Vagina (tissue), 2 donors: ENCODE results near the gene TOMM20. TPM values are rescaled to one million over a fixed set of nuclear protein-coding genes. Genes with fewer than 3 reads are reported as not detected.

Experiments
- DNase-seq, 2 donors: peaks; one replicate each; pipeline ENCODE4 v3.0.0-alpha.2; 2017; ENCODE audit errors: extremely low spot score in 2 of 2
- H3K27ac ChIP-seq: fragments of 200-600 bp; sonication (generic); one replicate; pipeline ENCODE4 v1.5.1; 2019
- H3K27me3 ChIP-seq: fragments of 200-600 bp; sonication (generic); one replicate; pipeline ENCODE4 v1.5.1; 2019
- H3K36me3 ChIP-seq, 2 donors: fragments of 200-600 bp; sonication (generic); one replicate each; pipeline ENCODE4 v1.5.1; 2017 to 2019
- H3K4me1 ChIP-seq: fragments of 200-600 bp; sonication (generic); one replicate; pipeline ENCODE4 v1.5.1; 2019
- H3K4me3 ChIP-seq, 2 donors: fragments of 200-600 bp; sonication (generic); 1 replicate in 1 of 2; 2 replicates in 1 of 2; pipeline ENCODE4 v1.5.1; 2016 to 2019
- H3K9me3 ChIP-seq: fragments of 200-600 bp; sonication (generic); one replicate; pipeline ENCODE4 v1.5.1; 2019
- POLR2A ChIP-seq, 2 donors: fragments of 450-650 bp; IDR thresholded peaks; one replicate each; pipeline ENCODE4 v1.6.1; 2017; ENCODE audit warnings: antibody characterized with exemption in 2 of 2, mild to moderate bottlenecking in 2 of 2, moderate library complexity in 2 of 2
- POLR2AphosphoS5 ChIP-seq, 2 donors: sonication (generic); formaldehyde crosslinking; IDR thresholded peaks; one replicate each; pipeline ENCODE4 v1.9.0; 2017; ENCODE audit warnings: antibody characterized with exemption in 2 of 2, mild to moderate bottlenecking in 2 of 2, low read depth in 1 of 2; ENCODE audit not compliant: insufficient read depth in 1 of 2
- intact Hi-C: fragments of 100-400 bp; cut with DNase I; formaldehyde crosslinking; loops from one replicate; pipeline ENCODE4 v1.15.1; 2023
- total RNA-seq: library from RNA; depleted of rRNA; stranded (reverse); fragments of >200 nt; gene quantifications from one replicate; pipeline ENCODE4 v1.2.3, GENCODE V29; 2016
- TF ChIP-seq, protein P1 (sequence below), 3 experiments: fragments of 450-650 bp in 2 of 3; fragments of 200-600 bp in 1 of 3; sonication (generic) in 1 of 3; IDR thresholded peaks; one replicate each; pipeline ENCODE4 v1.5.1; 2017 to 2019; ENCODE audit warnings: antibody characterized with exemption in 3 of 3, mild to moderate bottlenecking in 2 of 3, moderate library complexity in 2 of 3

The TOMM20 gene
- total RNA-seq, 1 donor from 2014 or later = 71.9 TPM

DNA sequence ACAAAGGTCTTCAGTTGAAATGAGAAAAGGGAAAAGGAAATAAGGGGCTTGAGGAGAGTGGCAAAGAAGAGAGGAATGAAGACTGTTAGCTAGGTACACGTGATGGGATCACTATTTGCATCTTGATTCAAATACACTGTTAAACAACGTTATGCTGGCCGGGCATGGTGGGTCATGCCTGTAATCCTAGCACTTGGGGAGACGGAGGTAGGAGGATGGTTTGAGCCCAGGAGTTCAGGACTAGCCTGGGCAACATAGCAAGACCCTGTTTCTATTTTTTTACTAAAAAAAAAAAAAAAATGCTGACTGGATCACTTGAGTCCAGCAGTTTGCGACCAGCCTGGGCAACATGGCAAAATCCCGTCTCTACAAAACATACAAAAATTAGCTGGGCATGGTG, 30.0 kb upstream of the TOMM20 start:
- no peaks in the 10 kb centered on the region for H3K27me3 ChIP-seq
- H3K36me3 ChIP-seq = peaks cover 0 to 17% of the 10 kb centered on the region in 2 donors
- no peak overlapping the region for H3K27ac ChIP-seq
- H3K4me1 ChIP-seq = peaks cover 48% of the 10 kb centered on the region
- no peak for DNase-seq
- no peaks in the 10 kb centered on the region for H3K9me3 ChIP-seq
- TF ChIP-seq POLR2AphosphoS5 (IDR thresholded peaks at IDR 0.05; ENCODE audit: insufficient read depth in 1 of 2, low read depth in 1 of 2) = no peak
- TF ChIP-seq POLR2A (IDR thresholded peaks at IDR 0.05) = no peak
- TF ChIP-seq, protein P1, sequence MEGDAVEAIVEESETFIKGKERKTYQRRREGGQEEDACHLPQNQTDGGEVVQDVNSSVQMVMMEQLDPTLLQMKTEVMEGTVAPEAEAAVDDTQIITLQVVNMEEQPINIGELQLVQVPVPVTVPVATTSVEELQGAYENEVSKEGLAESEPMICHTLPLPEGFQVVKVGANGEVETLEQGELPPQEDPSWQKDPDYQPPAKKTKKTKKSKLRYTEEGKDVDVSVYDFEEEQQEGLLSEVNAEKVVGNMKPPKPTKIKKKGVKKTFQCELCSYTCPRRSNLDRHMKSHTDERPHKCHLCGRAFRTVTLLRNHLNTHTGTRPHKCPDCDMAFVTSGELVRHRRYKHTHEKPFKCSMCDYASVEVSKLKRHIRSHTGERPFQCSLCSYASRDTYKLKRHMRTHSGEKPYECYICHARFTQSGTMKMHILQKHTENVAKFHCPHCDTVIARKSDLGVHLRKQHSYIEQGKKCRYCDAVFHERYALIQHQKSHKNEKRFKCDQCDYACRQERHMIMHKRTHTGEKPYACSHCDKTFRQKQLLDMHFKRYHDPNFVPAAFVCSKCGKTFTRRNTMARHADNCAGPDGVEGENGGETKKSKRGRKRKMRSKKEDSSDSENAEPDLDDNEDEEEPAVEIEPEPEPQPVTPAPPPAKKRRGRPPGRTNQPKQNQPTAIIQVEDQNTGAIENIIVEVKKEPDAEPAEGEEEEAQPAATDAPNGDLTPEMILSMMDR (IDR thresholded peaks at IDR 0.05) = no peak
- no peak overlapping the region for H3K4me3 ChIP-seq
- intact Hi-C loops = no loop called here

GRCh38 chr1:235157150-235157549, 28.5 kb upstream of the TOMM20 start:
- H3K27ac ChIP-seq = no peak overlapping the region
- H3K36me3 ChIP-seq = peaks cover 0 to 30% of the 10 kb centered on the region in 2 donors
- H3K27me3 ChIP-seq = no peaks in the 10 kb centered on the region
- H3K9me3 ChIP-seq = no peaks in the 10 kb centered on the region
- TF ChIP-seq, protein P1 (IDR thresholded peaks at IDR 0.05) = no peak
- TF ChIP-seq POLR2A (IDR thresholded peaks at IDR 0.05) (no peak), POLR2AphosphoS5 (IDR thresholded peaks at IDR 0.05; ENCODE audit: insufficient read depth in 1 of 2, low read depth in 1 of 2) (no peak)
- no peak for DNase-seq
- intact Hi-C loops = no loop called here
- no peak overlapping the region for H3K4me3 ChIP-seq
- H3K4me1 ChIP-seq = peaks cover 48% of the 10 kb centered on the region

DNA sequence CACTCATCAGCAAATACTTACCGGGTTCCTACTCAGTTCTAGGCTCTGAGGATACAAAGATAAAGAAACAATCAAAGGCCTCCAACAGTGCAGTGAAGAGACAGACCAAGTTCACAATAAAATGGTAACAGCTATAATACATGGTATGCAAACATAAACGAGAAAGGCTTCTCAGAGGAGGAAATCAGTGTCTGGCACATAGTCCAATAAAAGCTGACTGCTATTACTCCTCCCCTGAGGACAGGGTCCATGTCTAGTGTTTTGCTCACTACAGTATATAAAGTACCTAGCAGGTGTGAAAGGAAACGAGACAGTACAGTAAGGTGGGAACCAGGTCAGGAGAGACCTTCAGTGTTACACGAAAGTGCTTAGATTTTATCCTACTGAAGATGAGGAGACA, 28.1 kb upstream of the TOMM20 start:
- no peak for DNase-seq
- peaks cover 44% of the 10 kb centered on the region for H3K4me1 ChIP-seq
- no peaks in the 10 kb centered on the region for H3K27me3 ChIP-seq
- no peak overlapping the region for H3K4me3 ChIP-seq
- peaks cover 0 to 34% of the 10 kb centered on the region in 2 donors for H3K36me3 ChIP-seq
- no peaks in the 10 kb centered on the region for H3K9me3 ChIP-seq
- intact Hi-C loops = no loop called here
- TF ChIP-seq POLR2AphosphoS5 (IDR thresholded peaks at IDR 0.05; ENCODE audit: insufficient read depth in 1 of 2, low read depth in 1 of 2) (no peak), POLR2A (IDR thresholded peaks at IDR 0.05) (no peak)
- TF ChIP-seq, protein P1 (IDR thresholded peaks at IDR 0.05) = no peak
- H3K27ac ChIP-seq = no peak overlapping the region

GRCh38 chr1:235156265-235156664, 27.6 kb upstream of the TOMM20 start:
- Histone ChIP-seq H3K27ac (no peak overlapping the region), H3K27me3 (no peaks in the 10 kb centered on the region), H3K4me3 (no peak overlapping the region), H3K9me3 (no peaks in the 10 kb centered on the region), H3K4me1 (peaks cover 42% of the 10 kb centered on the region), H3K36me3 (peaks cover 0 to 39% of the 10 kb centered on the region in 2 donors)
- TF ChIP-seq POLR2AphosphoS5 (IDR thresholded peaks at IDR 0.05; ENCODE audit: insufficient read depth in 1 of 2, low read depth in 1 of 2) (no peak), POLR2A (IDR thresholded peaks at IDR 0.05) (no peak)
- TF ChIP-seq, protein P1 (IDR thresholded peaks at IDR 0.05) = no peak
- DNase-seq = no peak
- intact Hi-C loops = no loop called here

DNA sequence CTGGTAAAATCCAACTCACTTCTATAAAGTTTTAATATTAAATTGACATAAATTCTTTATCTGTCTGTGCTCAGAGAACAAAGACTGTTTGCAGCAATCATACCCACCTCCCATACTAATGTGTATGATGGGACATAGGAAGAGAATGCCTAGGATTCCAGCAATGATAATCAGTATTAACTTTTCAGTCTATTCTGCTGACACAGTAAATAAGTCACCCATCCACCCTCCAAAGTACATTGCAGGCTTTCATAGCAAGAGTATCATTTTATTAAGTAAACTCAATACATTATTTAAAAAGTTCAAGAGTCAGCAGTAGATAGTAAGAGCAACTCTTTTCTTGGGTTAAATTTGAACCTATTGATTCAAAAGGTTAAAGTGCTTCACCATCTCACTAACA, 23.6 kb upstream of the TOMM20 start:
- Histone ChIP-seq H3K36me3 (peaks cover 0 to 65% of the 10 kb centered on the region in 2 donors), H3K9me3 (no peaks in the 10 kb centered on the region), H3K4me3 (no peak overlapping the region), H3K27ac (no peak overlapping the region), H3K4me1 (peaks cover 16% of the 10 kb centered on the region), H3K27me3 (no peaks in the 10 kb centered on the region)
- intact Hi-C loops = no loop called here
- TF ChIP-seq POLR2AphosphoS5 (IDR thresholded peaks at IDR 0.05; ENCODE audit: insufficient read depth in 1 of 2, low read depth in 1 of 2) (no peak), POLR2A (IDR thresholded peaks at IDR 0.05) (no peak)
- TF ChIP-seq, protein P1 (IDR thresholded peaks at IDR 0.05) = no peak
- DNase-seq = no peak
